HG03439 (cell line): ENCODE measurements around the gene XPA.
"Not testable (repeated sequence)": the region's sequence is repeated elsewhere in the genome, so short reads cannot be mapped to it uniquely, and the experiment has no call there.

Source experiments
- ATAC-seq: cut with Tn5 transposase; IDR thresholded peaks from one replicate; pipeline ENCODE4 v1.9.1; 2021; ENCODE audit warnings: mild to moderate bottlenecking, moderate library complexity; ENCODE audit not compliant: unreplicated experiment

The XPA gene

DNA sequence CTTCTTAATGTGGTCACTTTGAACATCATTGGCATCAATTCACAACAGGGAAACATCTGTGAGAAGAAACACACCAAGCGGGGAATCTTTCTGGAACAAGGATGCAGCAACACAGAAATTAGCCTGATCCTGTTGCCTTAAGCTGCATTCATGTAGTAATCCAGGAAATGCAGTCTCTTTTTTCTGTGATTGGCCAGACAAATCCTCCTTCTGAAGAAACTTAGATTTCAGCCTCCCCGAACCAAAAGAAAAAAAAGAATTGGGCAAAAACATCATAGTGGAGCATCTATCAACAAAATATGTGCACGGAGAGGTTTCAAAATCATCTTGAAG is 7.2 kb upstream of the XPA start:
- ATAC-seq, result no peak

DNA sequence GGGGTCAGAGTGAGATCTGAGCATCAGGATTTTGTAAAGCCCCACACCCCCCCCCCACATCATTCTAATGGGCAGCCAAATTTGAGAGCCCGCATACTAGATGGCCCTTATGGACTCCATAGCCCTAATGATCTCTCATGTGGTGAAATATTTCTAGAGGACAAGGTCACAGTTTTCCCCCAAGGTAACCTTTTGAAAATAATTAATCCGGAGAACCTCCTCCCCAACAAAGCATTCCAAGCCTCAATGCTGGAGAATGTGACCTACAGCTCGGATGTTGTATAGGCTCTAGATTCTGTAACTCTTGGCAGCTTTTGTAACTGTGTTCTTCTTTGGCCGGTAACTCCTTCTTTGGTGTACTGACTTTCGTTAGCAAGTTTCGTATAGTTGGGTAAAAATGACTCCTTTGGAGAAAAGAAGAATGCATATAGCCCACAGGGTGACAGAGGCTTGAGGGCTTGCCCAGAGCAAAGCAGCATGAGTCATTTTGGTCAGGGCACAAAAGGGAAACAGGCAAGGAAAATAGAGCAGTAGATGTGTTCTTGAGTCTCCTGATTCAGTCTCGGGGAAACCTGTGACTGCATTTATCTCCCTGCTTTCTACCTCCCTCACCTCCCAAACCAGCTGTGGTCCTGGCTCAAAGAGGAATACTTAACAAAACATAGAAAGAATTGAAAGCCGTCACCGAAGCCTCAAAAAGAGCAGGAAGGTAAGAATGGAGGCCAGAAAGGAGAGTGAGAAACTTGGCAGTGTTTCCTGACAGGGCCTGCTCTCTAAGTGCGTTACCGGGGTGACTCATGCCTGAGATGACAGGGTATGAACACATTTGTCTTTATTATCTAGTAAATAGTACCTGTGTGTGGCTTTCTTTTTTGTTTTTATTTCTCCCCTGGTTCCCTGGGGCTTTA is 6.6 kb upstream of the XPA start:
- no peak for ATAC-seq

DNA sequence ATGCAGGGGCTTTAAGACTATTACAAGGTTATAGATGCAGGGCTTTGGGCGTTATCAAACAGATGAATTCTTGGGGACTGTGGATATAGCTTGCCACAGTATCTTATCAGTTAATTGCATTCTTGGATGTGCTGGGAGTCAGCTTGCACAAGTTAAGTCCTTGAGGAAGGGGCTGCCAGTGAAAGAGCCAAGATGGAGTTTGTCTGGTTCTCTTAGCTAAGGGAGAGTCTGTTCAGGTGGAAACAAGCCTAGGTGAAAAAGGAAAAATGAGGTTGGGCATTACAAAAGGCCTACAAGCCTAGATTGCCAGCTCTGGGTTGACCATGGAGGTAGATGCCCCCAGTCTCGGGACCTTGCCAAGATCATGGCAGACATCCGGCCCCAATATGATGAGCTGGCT is 2.7 kb upstream of the XPA start:
- ATAC-seq, result not testable (repeated sequence)

DNA sequence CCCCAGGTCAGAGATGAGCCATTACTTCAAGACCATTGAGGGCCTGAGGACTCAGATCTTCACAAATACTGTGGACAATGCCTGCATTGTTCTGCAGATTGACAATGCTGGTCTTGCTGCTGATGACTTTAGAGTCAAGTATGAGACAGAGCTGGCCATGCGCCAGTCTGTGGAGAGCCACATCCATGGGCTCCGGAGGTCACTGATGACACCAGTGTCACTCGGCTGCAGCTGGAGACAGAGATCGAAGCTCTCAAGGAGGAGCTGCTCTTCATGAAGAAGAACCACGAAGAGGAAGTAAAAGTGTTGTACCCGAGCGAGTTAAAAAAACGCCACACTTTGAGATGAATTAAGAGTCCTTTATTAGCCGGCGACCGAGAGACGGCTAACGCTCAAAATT is 2.1 kb upstream of the XPA start:
- not testable (repeated sequence) for ATAC-seq

DNA sequence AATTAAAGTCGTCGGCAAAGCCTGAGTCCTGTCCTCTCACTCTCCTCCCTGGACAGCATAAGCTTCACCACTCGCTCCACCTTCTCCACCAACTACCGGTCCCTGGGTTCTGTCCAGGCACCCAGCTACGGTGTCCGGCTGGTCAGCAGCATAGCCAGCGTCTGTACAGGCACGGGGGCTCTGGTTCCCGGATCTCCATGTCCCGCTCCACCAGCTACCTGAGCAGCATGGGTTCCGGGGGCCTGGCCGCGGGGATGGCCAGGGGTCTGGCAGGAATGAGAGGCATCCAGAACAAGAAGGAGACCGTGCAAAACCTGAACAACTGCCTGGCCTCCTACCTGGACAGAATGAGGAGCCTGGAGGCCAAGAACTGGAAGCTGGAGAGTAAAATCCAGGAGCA is 1.7 kb upstream of the XPA start:
- no peak for ATAC-seq

DNA sequence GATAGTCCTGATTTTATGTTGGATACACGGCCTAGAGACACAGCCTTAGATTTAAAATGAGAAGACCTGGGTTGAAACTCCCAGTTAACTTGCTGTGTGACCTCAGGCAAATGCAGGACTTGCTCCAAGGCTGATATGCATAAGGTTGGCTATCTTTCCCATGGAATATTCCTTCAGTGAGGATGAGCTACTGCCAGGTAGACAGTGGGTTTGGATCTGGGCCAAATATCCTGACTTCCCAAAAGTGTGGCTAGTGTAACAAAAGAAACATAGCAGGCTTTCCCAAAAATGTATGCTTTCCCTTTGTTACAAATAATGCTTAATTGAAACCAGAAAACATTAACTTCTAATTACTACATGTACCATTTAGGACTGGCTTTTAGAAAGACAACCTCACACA is 697 bp upstream of the XPA start:
- no peak for ATAC-seq

DNA sequence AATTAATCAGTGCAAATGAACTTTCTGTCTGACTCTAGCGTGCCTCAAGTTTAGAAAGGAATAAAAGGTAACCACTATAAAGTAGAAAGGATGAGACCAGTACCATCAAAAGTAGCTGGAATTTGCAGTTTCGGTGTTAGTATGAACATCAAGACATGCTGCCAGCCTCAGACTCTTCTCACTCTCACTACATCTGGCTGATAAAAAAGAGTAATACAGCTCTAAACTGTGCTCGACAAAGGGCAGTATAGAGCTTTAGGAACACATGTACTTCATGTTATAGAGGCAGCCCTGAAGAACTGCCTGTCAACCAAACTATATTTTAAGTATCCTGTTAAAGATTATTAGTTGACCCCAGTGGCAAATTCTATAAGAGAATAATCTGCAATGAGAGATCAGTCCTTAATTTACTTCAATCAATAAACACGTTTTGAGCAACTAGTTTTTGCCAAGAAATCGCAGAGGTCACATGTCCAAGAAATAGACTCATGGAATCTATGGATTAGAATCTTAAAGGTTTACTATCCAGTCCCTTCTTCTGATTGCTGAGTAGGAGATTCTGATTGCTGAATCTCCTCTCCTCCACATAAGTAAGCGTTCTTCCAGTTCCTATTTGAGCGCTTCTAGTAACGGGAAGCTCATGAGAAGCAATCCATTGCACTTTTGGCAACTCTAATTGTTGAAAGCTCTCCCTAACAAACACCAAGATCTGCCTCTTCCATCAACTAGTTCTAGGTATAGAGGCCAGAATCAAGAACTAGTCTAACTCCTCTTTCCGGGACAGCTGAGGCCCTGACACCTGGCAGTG is 941 bp downstream of the XPA start:
- ATAC-seq, result no peak

DNA sequence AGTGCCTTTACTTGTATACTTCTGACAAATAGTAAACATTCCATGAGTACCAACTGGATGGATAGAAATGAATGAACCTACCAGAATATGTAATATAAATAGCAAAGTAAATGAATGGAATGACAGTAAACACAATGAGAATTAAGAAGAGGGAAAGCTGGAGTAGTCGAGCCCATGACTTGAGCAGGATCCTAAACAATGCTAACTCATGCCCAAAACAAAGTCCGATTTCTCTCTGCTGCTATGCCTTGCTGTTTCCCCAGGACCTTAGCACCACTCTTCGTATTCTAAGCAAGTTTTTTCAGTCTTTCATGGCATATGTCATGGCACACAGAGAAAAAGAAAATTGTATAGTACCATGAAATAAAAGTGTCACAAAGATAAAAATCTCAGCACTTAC is 1.8 kb downstream of the XPA start:
- no peak for ATAC-seq

DNA sequence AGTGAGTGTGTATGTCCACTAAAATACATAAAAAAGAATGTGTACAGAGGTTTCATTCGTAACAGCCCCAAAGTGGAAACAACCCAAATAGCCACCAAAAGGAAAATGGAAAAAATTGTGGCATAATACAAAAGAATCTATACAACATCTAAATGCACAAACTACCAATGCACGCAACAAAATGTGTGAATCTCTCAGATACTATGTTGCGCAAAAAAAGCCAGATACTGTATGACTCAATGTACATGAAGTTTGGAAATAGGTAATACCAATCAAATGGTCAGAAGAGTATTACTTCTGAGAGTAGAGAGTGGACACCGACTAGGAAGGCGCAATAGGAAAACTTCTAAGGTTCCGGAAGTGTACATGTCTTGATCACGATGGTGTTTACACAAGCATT is 2.4 kb downstream of the XPA start:
- no peak for ATAC-seq

DNA sequence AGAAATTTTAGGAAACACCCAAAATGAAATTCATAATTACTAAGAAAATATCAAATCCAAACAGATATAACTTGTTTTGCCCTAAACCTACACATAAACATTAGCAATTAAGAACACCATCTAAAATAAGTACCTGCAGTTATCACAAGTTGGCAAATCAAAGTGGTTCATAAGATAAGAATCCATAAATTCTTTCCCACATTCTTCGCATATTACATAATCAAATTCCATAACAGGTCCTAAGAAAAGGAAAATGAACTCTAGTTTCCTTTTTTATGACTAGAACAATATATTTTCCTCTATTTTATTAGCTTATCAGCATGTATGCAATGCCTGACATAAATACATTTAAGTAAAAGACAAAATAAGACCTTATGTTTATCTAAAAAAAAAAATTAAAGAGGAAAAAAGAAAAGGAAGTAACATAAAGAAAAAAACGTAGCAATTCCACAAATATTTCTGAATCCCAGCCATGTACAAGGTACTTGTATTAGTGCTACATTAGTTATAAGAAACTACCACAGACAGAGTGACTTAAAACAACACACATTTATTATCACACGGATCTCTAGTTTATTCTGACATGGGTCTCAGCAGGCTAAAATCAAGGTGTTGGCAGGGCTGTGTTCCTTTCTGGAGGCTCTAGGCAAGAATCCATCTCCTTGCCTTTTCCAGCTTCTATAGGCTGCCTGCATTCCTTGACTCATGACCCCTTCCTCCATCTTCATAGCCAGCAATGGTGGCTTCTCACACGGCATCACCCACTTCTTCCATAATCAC is 7.5 kb downstream of the XPA start:
- no peak for ATAC-seq

DNA sequence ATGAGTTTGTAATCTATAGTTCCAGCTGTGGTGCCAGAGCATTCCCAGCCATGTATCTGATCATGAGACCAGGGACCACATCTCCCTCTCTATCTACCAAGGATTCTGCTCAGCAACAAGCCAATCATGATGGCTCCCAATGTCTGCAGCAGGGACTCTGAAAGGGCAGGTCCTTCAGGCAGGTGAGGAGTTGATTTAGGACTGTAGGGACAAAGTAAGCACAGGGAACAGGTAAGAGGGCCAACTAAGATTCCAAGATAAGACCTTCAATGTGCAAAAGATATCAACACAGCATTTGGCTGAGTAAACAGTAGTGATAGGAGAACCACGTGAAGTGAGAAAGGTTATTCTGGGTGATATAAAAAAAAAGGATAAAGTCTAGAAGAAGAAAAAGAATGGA is 8.5 kb downstream of the XPA start:
- ATAC-seq, result no peak

DNA sequence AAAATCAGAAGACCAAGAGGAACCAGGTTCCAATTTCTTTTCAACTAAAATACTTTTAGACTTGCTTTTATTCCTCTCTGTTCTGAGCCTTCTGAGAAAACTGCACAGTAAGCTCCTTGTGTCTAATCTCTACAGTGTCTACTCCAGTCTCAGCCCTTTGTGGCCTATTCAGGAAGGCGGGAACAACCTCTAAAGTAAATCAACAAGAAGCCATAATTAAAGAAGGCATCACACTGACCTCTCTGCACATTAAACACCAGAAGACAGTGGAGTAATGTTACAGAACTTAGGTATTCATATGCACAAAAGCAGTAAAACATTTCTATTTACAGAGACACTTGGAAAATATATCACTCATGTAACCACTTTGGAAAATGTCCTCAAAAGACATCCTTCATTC is 14.9 kb downstream of the XPA start:
- no peak for ATAC-seq

DNA sequence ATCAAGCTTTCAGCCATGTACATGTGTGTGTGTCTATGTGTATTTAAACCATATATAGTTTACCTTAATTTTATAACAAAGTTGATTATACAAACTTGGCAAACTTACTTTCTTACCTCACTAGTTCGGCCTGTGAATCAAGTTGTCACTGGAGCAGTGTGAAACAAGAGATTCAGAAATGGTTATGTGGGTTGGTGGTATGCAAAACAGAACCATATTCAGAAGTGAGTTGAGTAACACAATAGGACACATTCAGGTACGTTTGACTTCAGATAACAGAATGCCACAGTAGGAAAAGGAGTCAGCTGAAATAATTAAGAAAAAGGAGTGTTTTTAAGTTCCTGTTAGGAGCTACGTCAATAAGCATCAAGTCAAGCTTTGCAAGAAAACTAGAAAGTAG is 21.5 kb downstream of the XPA start:
- ATAC-seq, result no peak

DNA sequence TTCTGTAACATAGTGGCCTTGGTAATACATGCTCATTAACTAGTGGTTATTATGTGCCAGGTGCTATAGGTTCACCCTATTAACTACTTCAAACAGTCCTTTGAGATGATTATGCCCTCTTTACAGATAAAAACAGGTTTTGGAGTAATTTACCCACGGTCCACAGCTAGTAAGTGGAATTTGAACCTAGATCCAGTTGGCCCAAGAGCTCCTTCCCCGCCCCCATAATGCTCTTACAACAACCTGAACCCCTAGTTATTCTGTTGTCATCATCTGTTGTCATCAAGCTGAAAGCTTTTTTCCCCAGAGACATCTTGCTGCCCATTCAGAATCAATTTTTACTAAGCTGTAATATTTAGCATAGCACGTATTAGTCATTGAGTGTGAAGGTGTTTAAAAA is 23.2 kb downstream of the XPA start:
- no peak for ATAC-seq

DNA sequence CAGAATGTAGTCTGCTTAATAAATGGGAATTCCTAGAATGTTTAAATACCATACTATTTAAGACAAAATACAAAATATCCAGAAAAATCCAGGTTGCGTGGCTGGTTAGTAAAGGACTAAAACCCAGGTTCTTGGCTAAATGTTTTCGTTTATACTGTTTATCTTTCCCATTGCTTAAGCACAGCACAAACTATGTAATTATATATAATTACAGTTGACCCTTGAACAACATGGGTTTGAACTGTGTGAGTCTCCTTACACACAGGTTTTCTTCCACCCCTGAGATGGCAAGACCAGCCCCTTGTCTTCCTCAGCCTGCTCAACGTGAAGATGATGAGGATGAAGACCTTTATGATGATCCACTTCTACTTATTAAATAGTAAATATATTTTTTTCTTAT is 24.7 kb downstream of the XPA start:
- ATAC-seq, result no peak

DNA sequence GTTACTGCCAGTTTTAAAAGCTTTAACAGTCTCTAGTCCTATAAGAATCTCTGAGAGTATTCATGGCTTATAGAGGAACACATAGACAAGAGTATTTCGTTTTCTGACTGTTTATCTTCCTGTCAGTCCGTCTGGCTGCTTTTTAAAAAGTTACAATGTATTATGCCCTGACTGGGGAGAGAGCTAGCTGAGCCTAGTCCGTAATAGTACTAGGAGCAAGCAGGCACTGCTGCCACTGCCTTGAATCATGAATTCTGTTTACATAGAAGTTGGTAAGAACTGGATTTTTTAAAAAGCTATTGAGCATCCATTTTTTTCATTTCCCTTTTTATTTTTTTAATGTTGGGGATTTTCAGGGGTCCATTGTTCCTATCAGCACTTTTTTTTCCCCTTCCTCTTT is 26.6 kb downstream of the XPA start:
- ATAC-seq, result no peak

DNA sequence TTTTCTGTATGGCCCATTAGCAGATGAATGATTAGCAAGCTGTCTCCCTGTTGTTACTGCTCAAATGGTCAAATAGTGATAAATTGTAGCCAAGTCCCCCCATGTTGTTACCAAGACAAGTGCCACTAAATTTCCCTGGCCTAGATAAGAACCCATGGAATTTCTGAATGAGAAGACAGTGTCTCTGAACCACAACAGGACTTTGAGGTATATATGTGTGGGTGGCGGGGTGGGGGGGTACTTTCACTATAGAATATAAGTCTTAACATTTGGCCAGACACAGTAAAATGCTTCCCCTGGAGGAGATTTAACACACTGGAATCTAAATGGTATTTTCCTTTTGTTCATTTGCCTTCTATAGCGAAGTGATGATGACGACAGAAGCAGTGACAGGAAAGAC is 28.7 kb downstream of the XPA start:
- no peak for ATAC-seq

DNA sequence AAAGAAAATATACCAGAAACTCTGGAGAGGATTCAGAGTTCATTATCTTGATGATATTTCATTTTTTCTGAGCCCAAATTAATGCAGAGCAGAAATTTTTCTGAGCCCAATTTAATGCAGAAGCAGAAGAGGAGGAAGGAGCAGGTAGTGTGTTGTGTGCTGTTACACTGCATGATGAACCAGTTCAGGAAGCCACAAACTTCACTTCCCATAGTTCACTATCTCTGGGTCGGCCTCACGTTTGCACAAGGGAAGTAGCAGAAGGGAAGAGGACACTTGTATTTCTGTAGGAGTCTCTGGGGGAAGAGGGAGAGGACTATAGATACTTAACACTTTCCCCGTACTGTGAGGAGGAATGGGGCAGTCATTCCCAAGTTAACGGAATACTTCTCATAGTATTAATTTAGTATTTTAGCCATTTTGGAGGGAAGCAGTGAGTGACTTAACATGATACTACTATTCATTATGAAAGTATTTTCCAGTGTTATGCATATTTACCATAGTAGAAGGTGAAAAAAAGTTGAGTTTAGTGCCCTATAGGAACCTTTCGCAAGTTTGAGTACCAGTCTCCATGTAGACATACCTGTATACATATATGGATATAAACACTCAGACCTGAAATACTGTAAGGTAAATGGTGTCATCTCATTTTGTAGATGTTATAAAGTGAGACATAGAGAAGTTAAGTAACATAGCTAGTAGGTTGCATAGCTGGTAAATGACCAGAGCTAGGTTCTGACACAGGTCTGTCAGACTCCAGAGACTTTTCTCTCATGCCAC is 30.0 kb downstream of the XPA start:
- ATAC-seq, result no peak

DNA sequence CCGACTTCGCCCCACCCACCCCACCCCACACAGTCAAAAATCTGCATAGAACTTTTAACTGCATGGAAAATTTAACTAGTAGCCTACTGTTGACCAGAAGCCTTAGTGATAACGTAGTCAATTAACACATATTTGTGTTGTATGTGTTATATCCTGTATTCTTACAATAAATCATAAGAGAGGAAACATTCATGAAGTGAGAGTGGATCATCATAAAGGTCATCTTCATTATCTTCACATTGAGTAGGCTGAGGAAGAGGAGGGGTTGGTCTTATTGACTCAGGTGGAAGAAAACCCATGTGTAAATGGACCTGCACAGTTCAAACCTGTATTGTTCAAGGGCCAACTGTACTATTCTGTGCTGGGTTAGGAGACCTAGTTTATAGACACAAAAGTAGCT is 31.4 kb downstream of the XPA start:
- no peak for ATAC-seq

DNA sequence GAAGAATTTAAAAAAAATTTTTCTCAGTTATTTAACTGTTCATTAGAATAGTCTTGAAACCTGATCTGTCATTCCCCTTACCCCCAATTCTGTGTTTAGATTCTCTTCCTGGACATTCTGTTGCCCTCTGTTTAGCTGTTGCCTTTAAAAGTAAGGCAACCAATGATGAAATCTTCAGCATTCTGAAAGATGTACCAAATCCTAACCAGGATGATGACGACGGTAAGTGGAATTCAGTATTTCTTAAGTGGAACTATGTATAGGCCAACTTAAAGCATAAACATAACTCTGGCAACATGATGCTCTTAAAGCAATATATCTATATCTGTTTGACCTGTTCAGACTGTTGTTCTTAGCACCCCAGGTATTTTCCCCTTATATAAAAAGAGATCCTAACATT is 36.3 kb downstream of the XPA start:
- ATAC-seq, result no peak

DNA sequence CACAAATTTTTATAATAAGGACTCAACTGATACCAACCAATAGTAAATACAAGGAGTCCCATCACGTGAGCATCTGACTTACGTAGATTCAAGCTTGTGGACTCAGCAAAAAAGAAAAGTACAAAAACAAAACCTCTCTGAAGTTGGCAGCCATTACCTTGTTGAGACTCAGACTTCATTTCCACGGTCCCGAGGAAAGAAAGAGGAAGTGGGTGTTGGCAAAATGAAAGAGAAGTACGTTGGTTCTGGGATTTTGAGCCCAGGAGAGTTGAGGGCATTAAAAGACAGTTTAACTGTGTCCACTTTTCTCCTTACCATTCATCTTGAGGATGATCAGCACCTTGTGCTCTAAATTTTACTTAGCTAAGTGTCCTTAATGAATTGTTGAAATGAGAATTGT is 36.8 kb downstream of the XPA start:
- no peak for ATAC-seq
